Body of pancreas (tissue), 4 donors: Measurements from ENCODE around the gene TTLL11.

Source experiments
- CTCF ChIP-seq, 7 experiments: fragments of 450-650 bp in 4 of 7; fragments of 200-600 bp in 3 of 7; sonication (generic) in 3 of 7; IDR thresholded peaks; one replicate each; pipeline ENCODE4 v1.5.1; 2016 to 2019; ENCODE audit warnings: antibody characterized with exemption in 7 of 7
- POLR2A ChIP-seq, 3 donors: fragments of 450-650 bp; IDR thresholded peaks; one replicate each; pipeline ENCODE4 v1.6.1; 2016; ENCODE audit warnings: antibody characterized with exemption in 3 of 3, mild to moderate bottlenecking in 2 of 3

- TF ChIP-seq CTCF (IDR thresholded peaks at IDR 0.05) (no peak), POLR2A (IDR thresholded peaks at IDR 0.05) (no peak)
Measured at GRCh38 chr9:121818841-121819427, 274.2 kb downstream of the TTLL11 start.
